ENCODE measurements around the gene CERK. TPM values are rescaled to one million over a fixed set of nuclear protein-coding genes. Genes with fewer than 3 reads are reported as not detected.

CERK gene
- total and polyA plus RNA-seq, 9 of the 15 experiments (the other 6 are each of a cell fraction or from before 2014, with no cell fraction given) = 1.1 to 14.9 (median 8.7) TPM

DNA sequence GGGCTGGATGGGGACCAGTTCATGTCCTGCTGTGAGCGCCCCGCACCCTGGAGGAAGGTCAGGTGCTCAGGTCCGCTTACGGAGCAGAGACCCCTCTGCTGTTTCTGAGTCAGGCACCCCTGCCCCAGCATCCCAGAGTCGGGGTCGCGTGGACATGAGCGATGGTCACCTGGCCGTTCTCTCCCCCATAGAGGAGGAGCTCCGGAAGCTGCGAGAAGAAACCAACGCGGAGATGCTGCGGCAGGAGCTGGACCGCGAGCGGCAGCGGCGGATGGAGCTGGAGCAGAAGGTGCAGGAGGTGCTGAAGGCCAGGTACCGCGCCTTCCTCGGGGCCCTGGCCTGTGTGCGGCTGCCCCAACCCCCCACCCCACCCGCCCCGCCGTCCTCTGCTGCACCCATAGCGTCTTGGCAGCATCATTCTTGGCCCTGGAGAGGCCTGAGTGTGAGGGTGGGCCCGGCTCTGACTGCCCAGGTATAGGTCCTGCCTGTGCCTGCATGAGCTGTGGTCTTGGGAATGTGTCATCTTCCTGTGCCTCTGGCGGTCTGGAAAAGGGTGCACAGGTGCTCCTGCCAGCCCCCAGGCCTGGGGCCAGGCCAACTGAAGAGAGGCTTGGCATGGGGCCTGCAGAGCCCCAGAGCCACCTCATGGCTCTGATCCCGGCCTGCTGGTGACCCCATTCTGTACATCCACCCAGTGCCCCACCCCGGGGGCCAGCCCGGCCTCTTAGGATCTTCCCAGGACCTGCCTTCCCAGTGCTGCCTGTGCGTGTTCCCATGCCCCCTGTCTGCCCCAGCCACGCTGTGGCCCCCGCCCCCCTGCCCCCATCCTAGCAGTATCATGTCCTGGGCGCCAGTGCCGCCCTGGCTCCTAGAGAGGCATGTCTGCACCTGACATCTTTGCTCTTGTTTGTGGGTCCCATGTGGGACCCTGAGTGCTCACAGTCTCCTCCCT is 79.8 kb downstream of the CERK start:
- no peak for DNase-seq (ENCODE audit: extremely low read depth in 1 of 4, low spot score in 3 of 4)
- CTCF ChIA-PET (ENCODE audit: low intra/inter-chr PET ratio) = no interaction called here
- WGBS (ENCODE audit: insufficient coverage, low coverage, missing lambda C conversion rate) = 95% methylated on average over 13 of the region's 37 CpGs
- no peaks in the 10 kb centered on the region for H3K9me3 ChIP-seq (replicated peaks; ENCODE audit: control insufficient read depth, insufficient read depth, low read depth, low read length)
- no peak overlapping the region for H2AFZ ChIP-seq (ENCODE audit: low read depth, low read length)
- H3K4me1 ChIP-seq (replicated peaks in 1 of 2; ENCODE audit: control insufficient read depth in 2 of 2, insufficient read depth in 2 of 2, low read length in 2 of 2) = peaks cover 0 to 57% of the 10 kb centered on the region in 2 experiments; a peak in 3 of 5 replicates
- FAIRE-seq = no peak
- no peak for TF ChIP-seq NFATC3 (IDR thresholded peaks at IDR 0.05)
- TF ChIP-seq, protein P1, sequence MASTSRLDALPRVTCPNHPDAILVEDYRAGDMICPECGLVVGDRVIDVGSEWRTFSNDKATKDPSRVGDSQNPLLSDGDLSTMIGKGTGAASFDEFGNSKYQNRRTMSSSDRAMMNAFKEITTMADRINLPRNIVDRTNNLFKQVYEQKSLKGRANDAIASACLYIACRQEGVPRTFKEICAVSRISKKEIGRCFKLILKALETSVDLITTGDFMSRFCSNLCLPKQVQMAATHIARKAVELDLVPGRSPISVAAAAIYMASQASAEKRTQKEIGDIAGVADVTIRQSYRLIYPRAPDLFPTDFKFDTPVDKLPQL (IDR thresholded peaks at IDR 0.05; ENCODE audit: extremely low read depth, insufficient read length) = no peak
- no peak for TF ChIP-seq NONO (IDR thresholded peaks at IDR 0.05; ENCODE audit: low read depth in 2 of 2, low read length in 1 of 2)
- no peak for TF ChIP-seq ADNP (tag; IDR thresholded peaks at IDR 0.05)
- TF ChIP-seq TFAM (CRISPR knock-in tag; conservative IDR thresholded peaks at IDR 0.05) = no peak
- TF ChIP-seq ZNF431 (CRISPR knock-in tag; IDR thresholded peaks at IDR 0.05) = no peak
- no peak for TF ChIP-seq KLF6 (CRISPR knock-in tag; IDR thresholded peaks at IDR 0.05; ENCODE audit: borderline replicate concordance)
- TF ChIP-seq, protein P2, sequence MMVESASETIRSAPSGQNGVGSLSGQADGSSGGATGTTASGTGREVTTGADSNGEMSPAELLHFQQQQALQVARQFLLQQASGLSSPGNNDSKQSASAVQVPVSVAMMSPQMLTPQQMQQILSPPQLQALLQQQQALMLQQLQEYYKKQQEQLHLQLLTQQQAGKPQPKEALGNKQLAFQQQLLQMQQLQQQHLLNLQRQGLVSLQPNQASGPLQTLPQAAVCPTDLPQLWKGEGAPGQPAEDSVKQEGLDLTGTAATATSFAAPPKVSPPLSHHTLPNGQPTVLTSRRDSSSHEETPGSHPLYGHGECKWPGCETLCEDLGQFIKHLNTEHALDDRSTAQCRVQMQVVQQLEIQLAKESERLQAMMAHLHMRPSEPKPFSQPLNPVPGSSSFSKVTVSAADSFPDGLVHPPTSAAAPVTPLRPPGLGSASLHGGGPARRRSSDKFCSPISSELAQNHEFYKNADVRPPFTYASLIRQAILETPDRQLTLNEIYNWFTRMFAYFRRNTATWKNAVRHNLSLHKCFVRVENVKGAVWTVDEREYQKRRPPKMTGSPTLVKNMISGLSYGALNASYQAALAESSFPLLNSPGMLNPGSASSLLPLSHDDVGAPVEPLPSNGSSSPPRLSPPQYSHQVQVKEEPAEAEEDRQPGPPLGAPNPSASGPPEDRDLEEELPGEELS (CRISPR knock-in tag; IDR thresholded peaks at IDR 0.05; ENCODE audit: borderline replicate concordance) = no peak
- TF ChIP-seq, protein P3, sequence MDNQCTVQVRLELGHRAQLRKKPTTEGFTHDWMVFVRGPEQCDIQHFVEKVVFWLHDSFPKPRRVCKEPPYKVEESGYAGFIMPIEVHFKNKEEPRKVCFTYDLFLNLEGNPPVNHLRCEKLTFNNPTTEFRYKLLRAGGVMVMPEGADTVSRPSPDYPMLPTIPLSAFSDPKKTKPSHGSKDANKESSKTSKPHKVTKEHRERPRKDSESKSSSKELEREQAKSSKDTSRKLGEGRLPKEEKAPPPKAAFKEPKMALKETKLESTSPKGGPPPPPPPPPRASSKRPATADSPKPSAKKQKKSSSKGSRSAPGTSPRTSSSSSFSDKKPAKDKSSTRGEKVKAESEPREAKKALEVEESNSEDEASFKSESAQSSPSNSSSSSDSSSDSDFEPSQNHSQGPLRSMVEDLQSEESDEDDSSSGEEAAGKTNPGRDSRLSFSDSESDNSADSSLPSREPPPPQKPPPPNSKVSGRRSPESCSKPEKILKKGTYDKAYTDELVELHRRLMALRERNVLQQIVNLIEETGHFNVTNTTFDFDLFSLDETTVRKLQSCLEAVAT (IDR thresholded peaks at IDR 0.05) = no peak
- no peak for TF ChIP-seq POLR2H (tag; IDR thresholded peaks at IDR 0.05; ENCODE audit: low read depth)
- no peak for TF ChIP-seq SP2 (IDR thresholded peaks at IDR 0.05; ENCODE audit: extremely low read depth, low read depth, low read length, poor library complexity, severe bottlenecking)
- no peak for TF ChIP-seq ZNF668 (CRISPR knock-in tag; IDR thresholded peaks at IDR 0.05)
- TF ChIP-seq FOSL1 (tag; conservative IDR thresholded peaks at IDR 0.05) = no peak
- TF ChIP-seq U2AF1 (optimal IDR thresholded peaks at IDR 0.05; ENCODE audit: low read depth, low read length) = no peak
- TF ChIP-seq ZNF77 (CRISPR knock-in tag; IDR thresholded peaks at IDR 0.05) = no peak
- TF ChIP-seq NFE2L1 (tag; IDR thresholded peaks at IDR 0.05; ENCODE audit: borderline replicate concordance, low read depth) = no peak
- no TSS peak for BruUV-seq (replicated peaks)
- no peak overlapping the region for H3K27ac ChIP-seq (ENCODE audit: extremely low read depth, low read depth, low read length)
- no peaks in the 10 kb centered on the region for H4K20me1 ChIP-seq (replicated peaks; ENCODE audit: control insufficient read depth, insufficient read depth, low read length)
- ATAC-seq = no peak
- no peaks in the 10 kb centered on the region for H3K9me1 ChIP-seq (ENCODE audit: control insufficient read depth, insufficient read depth, low read length)
- intact Hi-C loops (cut with micrococcal nuclease) (no loop called here), in situ Hi-C loops (cut with MboI) (no loop called here)
- H3K4me2 ChIP-seq (ENCODE audit: insufficient read depth, low read length) = no peak overlapping the region
- H3K4me3 ChIP-seq = no peak overlapping the region
- H3K36me3 ChIP-seq (ENCODE audit: control insufficient read depth, insufficient read depth, low read length) = peaks cover 7% of the 10 kb centered on the region; the same call in 1 of the 3 replicates
- no peak overlapping the region for H3K9ac ChIP-seq (ENCODE audit: insufficient read depth in 1 of 2, low read depth in 2 of 2, low read length in 2 of 2)
- H3K79me2 ChIP-seq (ENCODE audit: control insufficient read depth, insufficient read depth, low read length) = peaks cover 13% of the 10 kb centered on the region; the same call in 2 of the 3 replicates
- no peaks in the 10 kb centered on the region for H3K27me3 ChIP-seq (ENCODE audit: control insufficient read depth in 2 of 2, insufficient read depth in 2 of 2, low read length in 2 of 2)
- POLR2A ChIA-PET = no interaction called here
